Measurements from ENCODE around the gene SPTBN1.

The SPTBN1 gene

GRCh38 chr2:54628418-54628817 lies 172.3 kb downstream of the SPTBN1 start:
- H3K4me1 ChIP-seq (ENCODE audit: insufficient read depth, poor library complexity, severe bottlenecking), result peaks cover 13% of the 10 kb centered on the region
- H3K36me3 ChIP-seq (ENCODE audit: low read depth), result peaks cover 98% of the 10 kb centered on the region
- no peak for DNase-seq (ENCODE audit: low spot score)
- no peak overlapping the region for H3K27ac ChIP-seq (ENCODE audit: poor library complexity, severe bottlenecking)
- no peak overlapping the region for H3K4me3 ChIP-seq (ENCODE audit: severe bottlenecking)
- no peaks in the 10 kb centered on the region for H3K9me3 ChIP-seq (ENCODE audit: severe bottlenecking)
- ATAC-seq (ENCODE audit: low read depth), result no peak
- H3K27me3 ChIP-seq (ENCODE audit: insufficient read depth, poor library complexity, severe bottlenecking), result no peaks in the 10 kb centered on the region
- TF ChIP-seq, protein P1, sequence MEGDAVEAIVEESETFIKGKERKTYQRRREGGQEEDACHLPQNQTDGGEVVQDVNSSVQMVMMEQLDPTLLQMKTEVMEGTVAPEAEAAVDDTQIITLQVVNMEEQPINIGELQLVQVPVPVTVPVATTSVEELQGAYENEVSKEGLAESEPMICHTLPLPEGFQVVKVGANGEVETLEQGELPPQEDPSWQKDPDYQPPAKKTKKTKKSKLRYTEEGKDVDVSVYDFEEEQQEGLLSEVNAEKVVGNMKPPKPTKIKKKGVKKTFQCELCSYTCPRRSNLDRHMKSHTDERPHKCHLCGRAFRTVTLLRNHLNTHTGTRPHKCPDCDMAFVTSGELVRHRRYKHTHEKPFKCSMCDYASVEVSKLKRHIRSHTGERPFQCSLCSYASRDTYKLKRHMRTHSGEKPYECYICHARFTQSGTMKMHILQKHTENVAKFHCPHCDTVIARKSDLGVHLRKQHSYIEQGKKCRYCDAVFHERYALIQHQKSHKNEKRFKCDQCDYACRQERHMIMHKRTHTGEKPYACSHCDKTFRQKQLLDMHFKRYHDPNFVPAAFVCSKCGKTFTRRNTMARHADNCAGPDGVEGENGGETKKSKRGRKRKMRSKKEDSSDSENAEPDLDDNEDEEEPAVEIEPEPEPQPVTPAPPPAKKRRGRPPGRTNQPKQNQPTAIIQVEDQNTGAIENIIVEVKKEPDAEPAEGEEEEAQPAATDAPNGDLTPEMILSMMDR (IDR thresholded peaks at IDR 0.05; ENCODE audit: poor library complexity, severe bottlenecking), result no peak

GRCh38 chr2:54628957-54629356 lies 172.8 kb downstream of the SPTBN1 start:
- H3K4me3 ChIP-seq (ENCODE audit: severe bottlenecking), result no peak overlapping the region
- H3K4me1 ChIP-seq (ENCODE audit: insufficient read depth, poor library complexity, severe bottlenecking), result peaks cover 19% of the 10 kb centered on the region
- no peaks in the 10 kb centered on the region for H3K27me3 ChIP-seq (ENCODE audit: insufficient read depth, poor library complexity, severe bottlenecking)
- ATAC-seq (ENCODE audit: low read depth), result no peak
- no peak for DNase-seq (ENCODE audit: low spot score)
- H3K27ac ChIP-seq (ENCODE audit: poor library complexity, severe bottlenecking), result no peak overlapping the region
- TF ChIP-seq, protein P1 (IDR thresholded peaks at IDR 0.05; ENCODE audit: poor library complexity, severe bottlenecking), result no peak
- H3K36me3 ChIP-seq (ENCODE audit: low read depth), result peaks cover 98% of the 10 kb centered on the region
- H3K9me3 ChIP-seq (ENCODE audit: severe bottlenecking), result no peaks in the 10 kb centered on the region

DNA sequence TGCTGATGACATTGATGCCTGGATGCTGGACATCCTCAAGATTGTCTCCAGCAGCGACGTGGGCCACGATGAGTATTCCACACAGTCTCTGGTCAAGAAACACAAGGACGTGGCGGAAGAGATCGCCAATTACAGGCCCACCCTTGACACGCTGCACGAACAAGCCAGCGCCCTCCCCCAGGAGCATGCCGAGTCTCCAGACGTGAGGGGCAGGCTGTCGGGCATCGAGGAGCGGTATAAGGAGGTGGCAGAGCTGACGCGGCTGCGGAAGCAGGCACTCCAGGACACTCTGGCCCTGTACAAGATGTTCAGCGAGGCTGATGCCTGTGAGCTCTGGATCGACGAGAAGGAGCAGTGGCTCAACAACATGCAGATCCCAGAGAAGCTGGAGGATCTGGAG lies 173.3 kb downstream of the SPTBN1 start:
- no peaks in the 10 kb centered on the region for H3K9me3 ChIP-seq (ENCODE audit: severe bottlenecking)
- ATAC-seq (ENCODE audit: low read depth) (no peak), DNase-seq (ENCODE audit: low spot score) (no peak)
- peaks cover 20% of the 10 kb centered on the region for H3K4me1 ChIP-seq (ENCODE audit: insufficient read depth, poor library complexity, severe bottlenecking)
- H3K4me3 ChIP-seq (ENCODE audit: severe bottlenecking), result no peak overlapping the region
- no peak overlapping the region for H3K27ac ChIP-seq (ENCODE audit: poor library complexity, severe bottlenecking)
- TF ChIP-seq, protein P1 (IDR thresholded peaks at IDR 0.05; ENCODE audit: poor library complexity, severe bottlenecking), result no peak
- no peaks in the 10 kb centered on the region for H3K27me3 ChIP-seq (ENCODE audit: insufficient read depth, poor library complexity, severe bottlenecking)
- H3K36me3 ChIP-seq (ENCODE audit: low read depth), result peaks cover 98% of the 10 kb centered on the region

- H3K4me1 ChIP-seq (ENCODE audit: insufficient read depth, poor library complexity, severe bottlenecking), result peaks cover 20% of the 10 kb centered on the region
- ATAC-seq (ENCODE audit: low read depth), result no peak
- TF ChIP-seq, protein P1 (IDR thresholded peaks at IDR 0.05; ENCODE audit: poor library complexity, severe bottlenecking), result no peak
- no peak for DNase-seq (ENCODE audit: low spot score)
- H3K9me3 ChIP-seq (ENCODE audit: severe bottlenecking), result no peaks in the 10 kb centered on the region
- H3K4me3 ChIP-seq (ENCODE audit: severe bottlenecking), result no peak overlapping the region
- H3K36me3 ChIP-seq (ENCODE audit: low read depth), result peaks cover 98% of the 10 kb centered on the region
- H3K27me3 ChIP-seq (ENCODE audit: insufficient read depth, poor library complexity, severe bottlenecking), result no peaks in the 10 kb centered on the region
- H3K27ac ChIP-seq (ENCODE audit: poor library complexity, severe bottlenecking), result no peak overlapping the region
These were observed 174.1 kb downstream of the SPTBN1 start for GRCh38 chr2:54629914-54630857.

All from RWPE2 (cell line).